Measurements from ENCODE around the gene RBM42. TPM values are rescaled to one million over a fixed set of nuclear protein-coding genes. Genes with fewer than 3 reads are reported as not detected.
A peak's percentile ranks its signal among the peaks of the same experiment; 100 is the strongest.

RBM42 gene
- total RNA-seq, 4 donors from 2014 or later, result 77.4 to 88.3 (median 80.0) TPM

DNA sequence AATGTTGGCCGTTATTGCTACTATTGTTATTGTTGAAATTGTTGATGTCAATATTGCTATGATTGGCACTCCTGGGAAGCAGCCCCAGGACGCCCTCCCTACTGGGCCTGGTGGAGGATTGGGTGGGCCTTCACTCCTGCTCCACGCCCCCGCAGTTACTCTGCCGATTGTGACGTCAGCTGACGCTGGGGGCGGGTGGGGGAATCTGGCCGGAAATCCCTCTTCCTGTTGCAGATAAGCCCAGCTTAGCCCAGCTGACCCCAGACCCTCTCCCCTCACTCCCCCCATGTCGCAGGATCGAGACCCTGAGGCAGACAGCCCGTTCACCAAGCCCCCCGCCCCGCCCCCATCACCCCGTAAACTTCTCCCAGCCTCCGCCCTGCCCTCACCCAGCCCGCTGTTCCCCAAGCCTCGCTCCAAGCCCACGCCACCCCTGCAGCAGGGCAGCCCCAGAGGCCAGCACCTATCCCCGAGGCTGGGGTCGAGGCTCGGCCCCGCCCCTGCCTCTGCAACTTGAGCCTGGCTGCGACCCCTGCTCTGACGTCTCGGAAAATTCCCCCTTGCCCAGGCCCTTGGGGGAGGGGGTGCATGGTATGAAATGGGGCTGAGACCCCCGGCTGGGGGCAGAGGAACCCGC, 12.8 kb downstream of the RBM42 start, which contains the start of gene ETV2:
Gene ETV2, plus strand, starts transcription at position 231 of the 637 bp plus-strand sequence. CDS start 716 bp downstream, outside the sequence.
- no peak within 1 kb of the TSS for H3K4me3 ChIP-seq
- peaks cover 0 to 40% (median 8%) of the 10 kb centered on the region in 4 donors for H3K4me1 ChIP-seq
- no peak within 1 kb of the TSS for H3K27ac ChIP-seq
- DNase-seq (ENCODE audit: low spot score in 2 of 2), result no peak
- WGBS, 2 donors, result 6 to 14% methylated on average over 17 to 24 of the region's 28 CpGs
- no peaks in the 10 kb centered on the region for H3K27me3 ChIP-seq
- TF ChIP-seq, protein P1, sequence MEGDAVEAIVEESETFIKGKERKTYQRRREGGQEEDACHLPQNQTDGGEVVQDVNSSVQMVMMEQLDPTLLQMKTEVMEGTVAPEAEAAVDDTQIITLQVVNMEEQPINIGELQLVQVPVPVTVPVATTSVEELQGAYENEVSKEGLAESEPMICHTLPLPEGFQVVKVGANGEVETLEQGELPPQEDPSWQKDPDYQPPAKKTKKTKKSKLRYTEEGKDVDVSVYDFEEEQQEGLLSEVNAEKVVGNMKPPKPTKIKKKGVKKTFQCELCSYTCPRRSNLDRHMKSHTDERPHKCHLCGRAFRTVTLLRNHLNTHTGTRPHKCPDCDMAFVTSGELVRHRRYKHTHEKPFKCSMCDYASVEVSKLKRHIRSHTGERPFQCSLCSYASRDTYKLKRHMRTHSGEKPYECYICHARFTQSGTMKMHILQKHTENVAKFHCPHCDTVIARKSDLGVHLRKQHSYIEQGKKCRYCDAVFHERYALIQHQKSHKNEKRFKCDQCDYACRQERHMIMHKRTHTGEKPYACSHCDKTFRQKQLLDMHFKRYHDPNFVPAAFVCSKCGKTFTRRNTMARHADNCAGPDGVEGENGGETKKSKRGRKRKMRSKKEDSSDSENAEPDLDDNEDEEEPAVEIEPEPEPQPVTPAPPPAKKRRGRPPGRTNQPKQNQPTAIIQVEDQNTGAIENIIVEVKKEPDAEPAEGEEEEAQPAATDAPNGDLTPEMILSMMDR (IDR thresholded peaks at IDR 0.05), result no peak
- TF ChIP-seq EP300 (IDR thresholded peaks at IDR 0.05), result no peak
- no peak for TF ChIP-seq POLR2A (IDR thresholded peaks at IDR 0.05)
- no peaks in the 10 kb centered on the region for H3K9me3 ChIP-seq
- H3K36me3 ChIP-seq, result peaks cover 2 to 19% (median 9%) of the 10 kb centered on the region in 3 donors

DNA sequence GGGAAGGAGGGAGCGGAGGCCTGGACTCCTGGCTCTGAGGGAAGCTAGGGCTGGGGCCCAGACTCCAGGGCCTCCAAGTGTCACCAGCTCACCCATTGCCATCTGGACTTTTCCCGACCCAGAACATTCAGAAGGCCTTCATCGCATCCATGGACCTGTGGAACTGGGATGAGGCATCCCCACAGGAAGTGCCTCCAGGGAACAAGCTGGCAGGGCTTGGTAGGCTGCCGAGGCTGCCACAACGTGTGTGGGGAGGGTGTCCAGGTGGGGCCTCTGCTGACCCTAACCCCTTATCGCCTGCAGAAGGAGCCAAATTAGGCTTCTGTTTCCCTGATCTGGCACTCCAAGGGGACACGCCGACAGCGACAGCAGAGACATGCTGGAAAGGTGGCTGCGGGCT, 13.5 kb downstream of the RBM42 start:
- DNase-seq (ENCODE audit: low spot score in 2 of 2), result no peak
- no peaks in the 10 kb centered on the region for H3K27me3 ChIP-seq
- no peaks in the 10 kb centered on the region for H3K9me3 ChIP-seq
- no peak overlapping the region for H3K27ac ChIP-seq
- H3K36me3 ChIP-seq, result peaks cover 2 to 12% (median 7%) of the 10 kb centered on the region in 3 donors
- H3K4me3 ChIP-seq, result no peak overlapping the region
- no peak for TF ChIP-seq POLR2A (IDR thresholded peaks at IDR 0.05)
- no peak for TF ChIP-seq EP300 (IDR thresholded peaks at IDR 0.05)
- TF ChIP-seq, protein P1 (IDR thresholded peaks at IDR 0.05), result no peak
- 68 to 79% methylated on average over 9 to 10 of the region's 10 CpGs for WGBS, 2 donors
- peaks cover 0 to 46% (median 8%) of the 10 kb centered on the region in 4 donors for H3K4me1 ChIP-seq

DNA sequence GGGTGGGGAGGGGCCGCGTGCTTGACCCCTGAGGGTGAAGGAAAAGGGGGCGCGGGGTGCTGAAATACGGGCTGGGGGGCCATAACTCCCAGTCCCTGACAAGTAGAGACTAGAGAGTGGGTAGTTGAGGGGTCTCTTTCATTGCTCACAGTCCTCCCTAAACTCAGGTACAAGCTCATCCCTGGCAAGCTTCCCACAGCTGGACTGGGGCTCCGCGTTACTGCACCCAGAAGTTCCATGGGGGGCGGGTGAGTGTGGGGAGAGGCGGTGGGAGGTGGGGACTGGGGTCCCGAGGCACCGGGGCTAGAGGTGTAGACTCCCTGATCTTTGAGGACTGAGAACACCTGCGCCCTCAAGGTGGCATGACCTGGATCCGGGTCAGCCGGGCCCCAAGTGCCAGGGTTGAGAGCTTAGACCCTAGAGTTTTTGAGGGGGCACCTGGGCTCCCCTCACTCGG, 14.0 kb downstream of the RBM42 start:
- Histone ChIP-seq H3K27me3 (no peaks in the 10 kb centered on the region), H3K4me1 (peaks cover 0 to 51% (median 11%) of the 10 kb centered on the region in 4 donors), H3K36me3 (peaks cover 0 to 7% (median 1%) of the 10 kb centered on the region in 3 donors), H3K4me3 (peak overlapping the region; percentile 33 to 68 (median 68)), H3K27ac (peak overlapping the region in 3 of 4 donors; percentile 75 to 82 (median 81)), H3K9me3 (no peaks in the 10 kb centered on the region)
- no peak for DNase-seq (ENCODE audit: low spot score in 2 of 2)
- TF ChIP-seq POLR2A (IDR thresholded peaks at IDR 0.05) (no peak), EP300 (IDR thresholded peaks at IDR 0.05) (no peak)
- TF ChIP-seq, protein P1 (IDR thresholded peaks at IDR 0.05), result no peak
- 38 to 39% methylated on average over 10 to 14 of the region's 15 CpGs for WGBS, 2 donors

DNA sequence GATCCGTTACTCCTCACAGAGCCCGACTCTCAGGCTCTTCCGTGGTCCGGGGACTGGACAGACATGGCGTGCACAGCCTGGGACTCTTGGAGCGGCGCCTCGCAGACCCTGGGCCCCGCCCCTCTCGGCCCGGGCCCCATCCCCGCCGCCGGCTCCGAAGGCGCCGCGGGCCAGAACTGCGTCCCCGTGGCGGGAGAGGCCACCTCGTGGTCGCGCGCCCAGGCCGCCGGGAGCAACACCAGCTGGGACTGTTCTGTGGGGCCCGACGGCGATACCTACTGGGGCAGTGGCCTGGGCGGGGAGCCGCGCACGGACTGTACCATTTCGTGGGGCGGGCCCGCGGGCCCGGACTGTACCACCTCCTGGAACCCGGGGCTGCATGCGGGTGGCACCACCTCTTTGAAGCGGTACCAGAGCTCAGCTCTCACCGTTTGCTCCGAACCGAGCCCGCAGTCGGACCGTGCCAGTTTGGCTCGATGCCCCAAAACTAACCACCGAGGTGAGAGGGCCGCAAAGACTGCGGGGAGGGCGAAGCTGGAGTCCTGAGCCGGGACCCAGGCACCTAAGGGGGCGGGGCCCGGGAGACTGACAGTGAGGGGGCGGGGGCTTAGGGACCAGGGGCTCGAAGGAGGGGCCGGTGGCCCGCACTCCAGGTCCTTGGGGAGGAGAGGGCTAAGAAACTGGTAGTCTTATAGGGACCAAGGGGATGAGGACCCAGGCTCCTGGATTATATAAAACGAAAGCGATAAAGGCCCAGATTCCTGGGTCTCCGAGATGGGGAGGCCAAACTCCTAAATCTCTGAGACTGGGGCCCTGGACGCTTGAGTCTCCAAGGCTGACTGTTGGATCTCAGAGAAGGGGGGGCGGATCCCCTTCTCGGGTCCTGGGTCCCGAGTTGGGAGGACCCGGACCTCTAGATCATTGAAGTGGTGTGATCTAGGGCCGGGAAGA, 14.7 kb downstream of the RBM42 start:
- Histone ChIP-seq H3K36me3 (peaks cover 0 to under 1% (median 0%) of the 10 kb centered on the region in 3 donors), H3K27ac (peak overlapping the region; percentile 45 to 82 (median 78)), H3K9me3 (no peaks in the 10 kb centered on the region), H3K4me3 (peak overlapping the region; percentile 33 to 68 (median 68)), H3K27me3 (no peaks in the 10 kb centered on the region), H3K4me1 (peaks cover 0 to 52% (median 11%) of the 10 kb centered on the region in 4 donors)
- 0 to 1% methylated on average over 45 to 61 of the region's 69 CpGs for WGBS, 2 donors
- TF ChIP-seq POLR2A (IDR thresholded peaks at IDR 0.05) (peak in 1 of 2 donors; percentile 31), EP300 (IDR thresholded peaks at IDR 0.05) (no peak)
- TF ChIP-seq, protein P1 (IDR thresholded peaks at IDR 0.05), result peak in 2 of 5 experiments; percentile 11 to 16
- peak; percentile 41 to 62 for DNase-seq (ENCODE audit: low spot score in 2 of 2)
